ENCODE results near the gene KLHDC7A.
"Not testable (repeated sequence)": the region's sequence is repeated elsewhere in the genome, so short reads cannot be mapped to it uniquely, and the experiment has no call there.

KLHDC7A gene

GRCh38 chr1:18458133-18459092, 22.3 kb upstream of the KLHDC7A start:
- Histone ChIP-seq H3K27me3 (ENCODE audit: insufficient read depth, low read length, poor library complexity, severe bottlenecking) (no peaks in the 10 kb centered on the region), H3K79me2 (ENCODE audit: insufficient read depth, low read length) (no peaks in the 10 kb centered on the region), H3K9me3 (ENCODE audit: insufficient read depth, low read depth, low read length) (no peaks in the 10 kb centered on the region), H3K4me1 (ENCODE audit: insufficient read depth, low read length, poor library complexity, severe bottlenecking) (no peaks in the 10 kb centered on the region), H3K9ac (ENCODE audit: low read depth, low read length, poor library complexity, severe bottlenecking) (no peak overlapping the region), H3K9me2 (replicated peaks; ENCODE audit: low read depth, low read length) (no peaks in the 10 kb centered on the region), H2AFZ (ENCODE audit: low read length) (no peak overlapping the region), H4K20me1 (ENCODE audit: insufficient read depth, low read length, poor library complexity, severe bottlenecking) (no peaks in the 10 kb centered on the region), H3K4me2 (ENCODE audit: low read depth, low read length, poor library complexity, severe bottlenecking) (no peak overlapping the region), H3K36me3 (ENCODE audit: insufficient read depth, low read length) (no peaks in the 10 kb centered on the region), H3K4me3 (ENCODE audit: low read length, poor library complexity, severe bottlenecking) (no peak overlapping the region), H3F3A (ENCODE audit: low read depth) (no peaks in the 10 kb centered on the region)
- TF ChIP-seq CTCF (conservative IDR thresholded peaks at IDR 0.05; ENCODE audit: low read length), result no peak

GRCh38 chr1:18461656-18462055, 19.1 kb upstream of the KLHDC7A start:
- TF ChIP-seq EZH2phosphoT487 (IDR thresholded peaks at IDR 0.05; ENCODE audit: borderline replicate concordance), result no peak
- no peak for TF ChIP-seq CTCF (conservative IDR thresholded peaks at IDR 0.05; ENCODE audit: low read length)
- Histone ChIP-seq H3K27me3 (ENCODE audit: insufficient read depth, low read length, poor library complexity, severe bottlenecking) (no peaks in the 10 kb centered on the region), H3K9me2 (replicated peaks; ENCODE audit: low read depth, low read length) (no peaks in the 10 kb centered on the region), H3K4me3 (ENCODE audit: low read length, poor library complexity, severe bottlenecking) (no peak overlapping the region), H3K36me3 (ENCODE audit: insufficient read depth, low read length) (no peaks in the 10 kb centered on the region), H3K4me2 (ENCODE audit: low read depth, low read length, poor library complexity, severe bottlenecking) (no peak overlapping the region), H3K79me2 (ENCODE audit: insufficient read depth, low read length) (no peaks in the 10 kb centered on the region), H3K9ac (ENCODE audit: low read depth, low read length, poor library complexity, severe bottlenecking) (no peak overlapping the region), H2AFZ (ENCODE audit: low read length) (no peak overlapping the region), H3K9me3 (ENCODE audit: insufficient read depth, low read depth, low read length) (no peaks in the 10 kb centered on the region), H3F3A (ENCODE audit: low read depth) (no peaks in the 10 kb centered on the region), H3K4me1 (ENCODE audit: insufficient read depth, low read length, poor library complexity, severe bottlenecking) (no peaks in the 10 kb centered on the region), H4K20me1 (ENCODE audit: insufficient read depth, low read length, poor library complexity, severe bottlenecking) (no peaks in the 10 kb centered on the region)

DNA sequence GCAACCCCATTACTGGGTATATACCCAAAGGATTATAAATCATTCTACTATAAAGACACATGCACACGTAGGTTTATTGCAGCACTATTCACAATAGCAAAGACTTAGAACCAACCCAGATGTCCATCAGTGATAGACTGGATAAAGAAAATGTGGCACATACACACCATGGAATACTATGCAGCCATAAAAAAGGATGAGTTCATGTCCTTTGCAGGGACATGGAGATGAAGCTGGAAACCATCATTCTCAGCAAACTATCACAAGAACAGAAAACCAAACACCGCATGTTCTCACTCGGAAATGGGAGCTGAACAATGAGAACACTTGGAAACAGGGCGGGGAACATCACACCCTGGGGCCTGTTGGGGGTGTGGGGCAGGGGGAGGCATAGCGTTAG, 18.2 kb upstream of the KLHDC7A start:
- H3K4me1 ChIP-seq (ENCODE audit: insufficient read depth, low read length, poor library complexity, severe bottlenecking); H3K9me3 ChIP-seq (ENCODE audit: insufficient read depth, low read depth, low read length); H3K27me3 ChIP-seq (ENCODE audit: insufficient read depth, low read length, poor library complexity, severe bottlenecking); H3K36me3 ChIP-seq (ENCODE audit: insufficient read depth, low read length); H3K9ac ChIP-seq (ENCODE audit: low read depth, low read length, poor library complexity, severe bottlenecking); H3K79me2 ChIP-seq (ENCODE audit: insufficient read depth, low read length); H4K20me1 ChIP-seq (ENCODE audit: insufficient read depth, low read length, poor library complexity, severe bottlenecking); H3K9me2 ChIP-seq (replicated peaks; ENCODE audit: low read depth, low read length); H3K4me2 ChIP-seq (ENCODE audit: low read depth, low read length, poor library complexity, severe bottlenecking); H2AFZ ChIP-seq (ENCODE audit: low read length); H3K4me3 ChIP-seq (ENCODE audit: low read length, poor library complexity, severe bottlenecking); H3F3A ChIP-seq (ENCODE audit: low read depth): not testable (repeated sequence)

GRCh38 chr1:18463063-18463462, 17.7 kb upstream of the KLHDC7A start:
- no peaks in the 10 kb centered on the region for H3F3A ChIP-seq (ENCODE audit: low read depth)
- H3K4me3 ChIP-seq (ENCODE audit: low read length, poor library complexity, severe bottlenecking), result no peak overlapping the region
- no peaks in the 10 kb centered on the region for H3K36me3 ChIP-seq (ENCODE audit: insufficient read depth, low read length)
- no peaks in the 10 kb centered on the region for H3K9me3 ChIP-seq (ENCODE audit: insufficient read depth, low read depth, low read length)
- TF ChIP-seq EZH2phosphoT487 (IDR thresholded peaks at IDR 0.05; ENCODE audit: borderline replicate concordance) (no peak), CTCF (conservative IDR thresholded peaks at IDR 0.05; ENCODE audit: low read length) (no peak)
- H2AFZ ChIP-seq (ENCODE audit: low read length), result no peak overlapping the region
- no peaks in the 10 kb centered on the region for H4K20me1 ChIP-seq (ENCODE audit: insufficient read depth, low read length, poor library complexity, severe bottlenecking)
- no peak overlapping the region for H3K4me2 ChIP-seq (ENCODE audit: low read depth, low read length, poor library complexity, severe bottlenecking)
- no peak overlapping the region for H3K9ac ChIP-seq (ENCODE audit: low read depth, low read length, poor library complexity, severe bottlenecking)
- no peaks in the 10 kb centered on the region for H3K9me2 ChIP-seq (replicated peaks; ENCODE audit: low read depth, low read length)
- H3K4me1 ChIP-seq (ENCODE audit: insufficient read depth, low read length, poor library complexity, severe bottlenecking), result no peaks in the 10 kb centered on the region
- H3K79me2 ChIP-seq (ENCODE audit: insufficient read depth, low read length), result no peaks in the 10 kb centered on the region
- H3K27me3 ChIP-seq (ENCODE audit: insufficient read depth, low read length, poor library complexity, severe bottlenecking), result no peaks in the 10 kb centered on the region

Data from Loucy (cell line).